ENCODE measurements around the gene ALX3. TPM values are rescaled to one million over a fixed set of nuclear protein-coding genes. Genes with fewer than 3 reads are reported as not detected.

Gene ALX3
- total and polyA plus RNA-seq, 2 of the 8 experiments (the other 6 are each of a cell fraction or from before 2014, with no cell fraction given): 0.20 TPM; not detected in 1

- TF ChIP-seq CTCF (IDR thresholded peaks at IDR 0.05; ENCODE audit: control extremely low read depth in 1 of 3, insufficient read depth in 1 of 3, low read depth in 1 of 3, low read length in 3 of 3): no peak
- TF ChIP-seq SUZ12 (IDR thresholded peaks at IDR 0.05; ENCODE audit: low read length): peak; percentile 96
- TF ChIP-seq KDM1A (IDR thresholded peaks at IDR 0.05; ENCODE audit: borderline replicate concordance, low read length): no peak
- no peak for TF ChIP-seq RFX5 (IDR thresholded peaks at IDR 0.05; ENCODE audit: borderline replicate concordance, low read depth, low read length)
- no peak for TF ChIP-seq BCL11A (IDR thresholded peaks at IDR 0.05; ENCODE audit: low read depth in 2 of 2, low read length in 2 of 2)
- TF ChIP-seq MAFK (IDR thresholded peaks at IDR 0.05; ENCODE audit: low read depth, low read length): no peak
- TF ChIP-seq CBX8 (IDR thresholded peaks at IDR 0.05; ENCODE audit: borderline replicate concordance, low read depth, low read length): 0 out of 2 replicates have a peak, but pooled peaks have one; percentile 14
- TF ChIP-seq EZH2 (IDR thresholded peaks at IDR 0.05; ENCODE audit: low read depth, low read length, severe bottlenecking): peak; percentile 97
Observed at GRCh38 chr1:110084227-110085078, 14.0 kb upstream of the ALX3 start (continued).

All from H1 (cell line).